Trophoblast cell (in vitro differentiated cells and primary cell): ENCODE measurements around the gene NF1.

Experiments used
- DNase-seq, 2 donors: peaks; one replicate each; pipeline ENCODE4 v3.0.0-alpha.2; 2016
- H2AFZ ChIP-seq: 2 replicates; pipeline ENCODE4 v1.6.1; 2013; ENCODE audit warnings: low read length, moderate library complexity, mild to moderate bottlenecking; ENCODE audit not compliant: insufficient read depth, poor library complexity
- H2AK5ac ChIP-seq: 2 replicates; pipeline ENCODE4 v1.6.1; 2013; ENCODE audit warnings: mild to moderate bottlenecking, low read length
- H2BK120ac ChIP-seq: 2 replicates; pipeline ENCODE4 v1.6.1; 2013; ENCODE audit warnings: low read length, mild to moderate bottlenecking, moderate library complexity; ENCODE audit not compliant: insufficient read depth, poor library complexity
- H2BK12ac ChIP-seq: 2 replicates; pipeline ENCODE4 v1.6.1; 2013; ENCODE audit warnings: mild to moderate bottlenecking, low read length, moderate library complexity
- H2BK5ac ChIP-seq: 2 replicates; pipeline ENCODE4 v1.6.1; 2013; ENCODE audit warnings: low read length, low read depth, moderate library complexity, mild to moderate bottlenecking; ENCODE audit not compliant: poor library complexity
- H3K14ac ChIP-seq: 2 replicates; pipeline ENCODE4 v1.6.1; 2013; ENCODE audit warnings: mild to moderate bottlenecking, low read length
- H3K18ac ChIP-seq: 2 replicates; pipeline ENCODE4 v1.6.1; 2013; ENCODE audit warnings: mild to moderate bottlenecking, low read length
- H3K23ac ChIP-seq: 2 replicates; pipeline ENCODE4 v1.6.1; 2013; ENCODE audit warnings: low read length
- H3K27ac ChIP-seq: 2 replicates; pipeline ENCODE4 v1.5.1; 2013; ENCODE audit warnings: low read depth, mild to moderate bottlenecking, inconsistent platforms, low read length, moderate library complexity
- H3K27me3 ChIP-seq: 2 replicates; pipeline ENCODE4 v1.6.1; 2013; ENCODE audit warnings: inconsistent platforms, mild to moderate bottlenecking, low read length, moderate library complexity; ENCODE audit not compliant: insufficient read depth
- H3K36me3 ChIP-seq, 2 experiments: 1 replicate in 1 of 2; 2 replicates in 1 of 2; pipeline ENCODE4 v1.6.1; 2013; ENCODE audit warnings: low read length in 2 of 2, mild to moderate bottlenecking in 2 of 2, moderate library complexity in 1 of 2; ENCODE audit not compliant: insufficient read depth in 2 of 2, control insufficient read depth in 1 of 2
- H3K4ac ChIP-seq: 2 replicates; pipeline ENCODE4 v1.6.1; 2013; ENCODE audit warnings: low read depth, mild to moderate bottlenecking, low read length, moderate library complexity
- H3K4me1 ChIP-seq, 2 experiments: 1 replicate in 1 of 2; 2 replicates in 1 of 2; pipeline ENCODE4 v1.6.1; 2013; ENCODE audit warnings: low read length in 2 of 2, mild to moderate bottlenecking in 2 of 2, moderate library complexity in 1 of 2; ENCODE audit not compliant: insufficient read depth in 2 of 2, control insufficient read depth in 1 of 2
- H3K4me2 ChIP-seq: 2 replicates; pipeline ENCODE4 v1.6.1; 2013; ENCODE audit warnings: inconsistent platforms, mild to moderate bottlenecking, low read length, moderate library complexity
- H3K4me3 ChIP-seq: 2 replicates; pipeline ENCODE4 v1.5.1; 2013; ENCODE audit warnings: mild to moderate bottlenecking, low read depth, low read length, inconsistent platforms
- H3K79me1 ChIP-seq: one replicate; pipeline ENCODE4 v1.6.1; 2013; ENCODE audit warnings: low read length
- H3K79me2 ChIP-seq: 2 replicates; pipeline ENCODE4 v1.6.1; 2013; ENCODE audit warnings: low read length, mild to moderate bottlenecking; ENCODE audit not compliant: control insufficient read depth, insufficient read depth, poor library complexity
- H3K9ac ChIP-seq: 2 replicates; pipeline ENCODE4 v1.6.1; 2013; ENCODE audit warnings: mild to moderate bottlenecking, low read length
- H3K9me3 ChIP-seq: 2 replicates; pipeline ENCODE4 v1.6.1; 2013; ENCODE audit warnings: low read depth, mild to moderate bottlenecking, control low read depth, inconsistent platforms, low read length; ENCODE audit not compliant: insufficient read depth
- H4K12ac ChIP-seq: 2 replicates; pipeline ENCODE4 v1.6.1; 2013; ENCODE audit warnings: low read depth, mild to moderate bottlenecking, low read length, moderate library complexity
- H4K8ac ChIP-seq: 2 replicates; pipeline ENCODE4 v1.6.1; 2013; ENCODE audit warnings: low read depth, mild to moderate bottlenecking, low read length, moderate library complexity
- H4K91ac ChIP-seq: one replicate; pipeline ENCODE4 v1.6.1; 2013; ENCODE audit warnings: low read depth, mild to moderate bottlenecking, low read length, moderate library complexity
- WGBS: extraction: QIAGEN DNeasy Blood & Tissue Kit; methylation state at CpG from one replicate; pipeline ENCODE4 v1.1.7; 2013; ENCODE audit warnings: missing lambda C conversion rate; ENCODE audit not compliant: insufficient read length, insufficient coverage; ENCODE audit errors: extremely low coverage; 5-methylcytosine and 5-hydroxymethylcytosine counted together

Gene NF1

DNA sequence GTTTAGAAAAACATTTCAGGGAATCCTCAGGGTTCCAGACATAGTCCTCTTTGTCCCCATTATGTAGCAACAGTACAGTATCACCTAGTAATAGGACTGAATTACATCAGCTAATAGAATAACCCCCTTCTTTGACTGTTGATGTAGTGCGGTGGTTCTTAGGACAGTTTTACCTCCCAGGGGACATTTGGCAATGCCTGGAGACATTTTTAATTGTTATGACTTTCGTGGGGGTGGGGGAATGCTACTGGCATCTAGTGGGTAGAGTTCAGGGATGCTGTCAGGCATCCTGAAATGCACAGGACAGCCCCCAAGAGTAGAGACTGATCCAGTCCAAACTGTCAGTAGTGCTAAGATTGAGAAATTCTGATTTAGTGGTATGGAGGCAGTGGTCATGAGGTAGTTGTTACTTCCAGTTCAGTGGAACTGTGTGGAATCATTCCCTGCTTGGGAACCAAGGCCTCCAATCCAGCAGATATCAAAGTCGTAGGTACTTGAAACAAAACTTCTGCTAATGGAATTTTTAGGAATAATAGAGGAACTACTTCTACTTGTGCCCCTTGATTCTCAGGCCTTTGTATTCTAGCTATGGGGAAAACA is 20.3 kb downstream of the NF1 start:
- no peaks in the 10 kb centered on the region for H3K4me1 ChIP-seq
- H2BK120ac ChIP-seq, result no peak overlapping the region
- H3K23ac ChIP-seq, result no peak overlapping the region
- H4K12ac ChIP-seq, result no peak overlapping the region
- H3K4me2 ChIP-seq, result no peak overlapping the region
- H3K79me2 ChIP-seq, result peaks cover 5% of the 10 kb centered on the region
- H3K4ac ChIP-seq, result peak overlapping the region; percentile 76
- H3K4me3 ChIP-seq, result no peak overlapping the region
- H3K27ac ChIP-seq, result no peak overlapping the region
- DNase-seq, result no peak
- no peak overlapping the region for H4K91ac ChIP-seq
- H2AFZ ChIP-seq, result no peak overlapping the region
- no peaks in the 10 kb centered on the region for H3K36me3 ChIP-seq
- H4K8ac ChIP-seq, result no peak overlapping the region
- no peak overlapping the region for H2BK12ac ChIP-seq
- no peak overlapping the region for H2BK5ac ChIP-seq
- no peaks in the 10 kb centered on the region for H3K9me3 ChIP-seq
- H3K14ac ChIP-seq, result no peak overlapping the region
- no peak overlapping the region for H2AK5ac ChIP-seq
- H3K79me1 ChIP-seq, result no peaks in the 10 kb centered on the region
- no peak overlapping the region for H3K9ac ChIP-seq
- no peaks in the 10 kb centered on the region for H3K27me3 ChIP-seq
- H3K18ac ChIP-seq, result peak overlapping the region; percentile 45
- no CpG with 5 or more reads among the region's 3 CpGs for WGBS

GRCh38 chr17:31116167-31116566 is 21.4 kb downstream of the NF1 start:
- H3K4me1 ChIP-seq, result no peaks in the 10 kb centered on the region
- H3K27me3 ChIP-seq, result no peaks in the 10 kb centered on the region
- no CpG with 5 or more reads among the region's 4 CpGs for WGBS
- no peak overlapping the region for H2BK12ac ChIP-seq
- peaks cover 5% of the 10 kb centered on the region for H3K79me2 ChIP-seq
- H4K91ac ChIP-seq, result no peak overlapping the region
- no peak overlapping the region for H2AK5ac ChIP-seq
- H3K9ac ChIP-seq, result no peak overlapping the region
- H3K4ac ChIP-seq, result no peak overlapping the region
- H2AFZ ChIP-seq, result no peak overlapping the region
- H3K18ac ChIP-seq, result no peak overlapping the region
- H3K14ac ChIP-seq, result no peak overlapping the region
- no peaks in the 10 kb centered on the region for H3K79me1 ChIP-seq
- no peak overlapping the region for H3K4me3 ChIP-seq
- H3K36me3 ChIP-seq, result no peaks in the 10 kb centered on the region
- no peak overlapping the region for H3K4me2 ChIP-seq
- no peak overlapping the region for H2BK120ac ChIP-seq
- no peak for DNase-seq
- H2BK5ac ChIP-seq, result no peak overlapping the region
- no peak overlapping the region for H4K8ac ChIP-seq
- no peak overlapping the region for H3K27ac ChIP-seq
- no peak overlapping the region for H3K23ac ChIP-seq
- no peak overlapping the region for H4K12ac ChIP-seq
- no peaks in the 10 kb centered on the region for H3K9me3 ChIP-seq

DNA sequence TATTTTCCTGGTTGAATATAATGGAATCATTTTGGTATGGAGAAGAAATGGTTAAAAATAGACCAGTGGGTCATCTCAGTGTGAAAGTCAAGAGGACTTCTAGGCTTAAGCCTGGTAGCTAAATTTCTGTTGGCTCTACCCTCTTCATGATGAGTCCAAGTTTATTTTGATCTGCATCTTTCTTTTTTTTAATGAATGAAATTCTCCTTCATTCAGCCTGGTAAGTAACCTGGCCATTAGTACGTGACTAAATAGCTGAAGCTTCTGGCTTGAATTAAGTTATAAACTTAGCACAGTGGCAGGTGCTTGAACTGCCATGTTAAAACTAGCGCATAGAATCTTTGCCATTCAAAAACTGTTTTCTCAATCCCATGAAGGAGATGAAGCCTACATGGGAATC is 28.0 kb downstream of the NF1 start:
- no peak overlapping the region for H3K4me2 ChIP-seq
- H2BK5ac ChIP-seq, result no peak overlapping the region
- no peak overlapping the region for H2BK120ac ChIP-seq
- H3K79me1 ChIP-seq, result no peaks in the 10 kb centered on the region
- no peak overlapping the region for H4K12ac ChIP-seq
- no peaks in the 10 kb centered on the region for H3K36me3 ChIP-seq
- peaks cover 3% of the 10 kb centered on the region for H3K79me2 ChIP-seq
- no peak overlapping the region for H2AFZ ChIP-seq
- H3K9ac ChIP-seq, result no peak overlapping the region
- H4K91ac ChIP-seq, result no peak overlapping the region
- H3K4ac ChIP-seq, result no peak overlapping the region
- H3K27ac ChIP-seq, result no peak overlapping the region
- H3K4me1 ChIP-seq, result no peaks in the 10 kb centered on the region
- no peak for DNase-seq
- no peak overlapping the region for H3K14ac ChIP-seq
- H3K9me3 ChIP-seq, result no peaks in the 10 kb centered on the region
- WGBS, result no CpG with 5 or more reads among the region's 2 CpGs
- no peak overlapping the region for H3K18ac ChIP-seq
- no peak overlapping the region for H2BK12ac ChIP-seq
- no peak overlapping the region for H3K4me3 ChIP-seq
- H3K23ac ChIP-seq, result no peak overlapping the region
- H3K27me3 ChIP-seq, result no peaks in the 10 kb centered on the region
- no peak overlapping the region for H2AK5ac ChIP-seq
- no peak overlapping the region for H4K8ac ChIP-seq

GRCh38 chr17:31126318-31126717 is 31.5 kb downstream of the NF1 start:
- no peak overlapping the region for H3K4me2 ChIP-seq
- H3K4ac ChIP-seq, result no peak overlapping the region
- no peak overlapping the region for H3K14ac ChIP-seq
- no peak overlapping the region for H4K91ac ChIP-seq
- H3K27me3 ChIP-seq, result no peaks in the 10 kb centered on the region
- H2BK12ac ChIP-seq, result no peak overlapping the region
- no peak overlapping the region for H2BK5ac ChIP-seq
- peaks cover 0 to 6% of the 10 kb centered on the region in 2 experiments for H3K36me3 ChIP-seq
- peaks cover 4 to 12% of the 10 kb centered on the region in 2 experiments for H3K4me1 ChIP-seq
- no peak overlapping the region for H2AK5ac ChIP-seq
- no peak overlapping the region for H4K8ac ChIP-seq
- H2BK120ac ChIP-seq, result no peak overlapping the region
- no peaks in the 10 kb centered on the region for H3K79me1 ChIP-seq
- H2AFZ ChIP-seq, result no peak overlapping the region
- WGBS, result no CpG with 5 or more reads among the region's 3 CpGs
- H3K79me2 ChIP-seq, result peaks cover 8% of the 10 kb centered on the region
- no peak overlapping the region for H3K18ac ChIP-seq
- H3K27ac ChIP-seq, result no peak overlapping the region
- no peak overlapping the region for H3K9ac ChIP-seq
- H3K9me3 ChIP-seq, result no peaks in the 10 kb centered on the region
- no peak for DNase-seq
- no peak overlapping the region for H4K12ac ChIP-seq
- H3K4me3 ChIP-seq, result no peak overlapping the region
- no peak overlapping the region for H3K23ac ChIP-seq
